HG03159 (cell line): Measurements from ENCODE around the gene COL7A1.
"Not testable (repeated sequence)": the region's sequence is repeated elsewhere in the genome, so short reads cannot be mapped to it uniquely, and the experiment has no call there.

Source experiments
- ATAC-seq: cut with Tn5 transposase; IDR thresholded peaks from one replicate; pipeline ENCODE4 v1.9.1; 2021; ENCODE audit warnings: mild to moderate bottlenecking, moderate library complexity; ENCODE audit not compliant: unreplicated experiment

COL7A1 gene

GRCh38 chr3:48564667-48565066 is 30.5 kb downstream of the COL7A1 start:
- no peak for ATAC-seq

GRCh38 chr3:48564022-48564421 is 31.1 kb downstream of the COL7A1 start:
- ATAC-seq, result no peak

- no peak for ATAC-seq
Measured at GRCh38 chr3:48563382-48563918, 31.7 kb downstream of the COL7A1 start, which contains the start of gene UCN2. Gene UCN2 (minus strand): TSS chr3:48563781. CDS start chr3:48563124, 657 bp downstream.

GRCh38 chr3:48562367-48563095 is 32.6 kb downstream of the COL7A1 start:
- ATAC-seq, result no peak

GRCh38 chr3:48561045-48561736 is 33.9 kb downstream of the COL7A1 start:
- no peak for ATAC-seq

GRCh38 chr3:48560648-48561018 is 34.5 kb downstream of the COL7A1 start:
- ATAC-seq, result no peak

GRCh38 chr3:48558493-48559134 is 36.5 kb downstream of the COL7A1 start:
- no peak for ATAC-seq

- peak; percentile 80 for ATAC-seq
Measured at GRCh38 chr3:48556796-48557626, 38.1 kb downstream of the COL7A1 start, which contains the start of gene PFKFB4. Gene PFKFB4 (minus strand): TSS chr3:48556803. CDS start chr3:48556777, 26 bp downstream.

GRCh38 chr3:48555949-48556795 is 39.0 kb downstream of the COL7A1 start:
- no peak for ATAC-seq

- ATAC-seq, result no peak
Measured at GRCh38 chr3:48555231-48555948, 39.7 kb downstream of the COL7A1 start.

GRCh38 chr3:48553886-48554845 is 41.0 kb downstream of the COL7A1 start:
- ATAC-seq, result no peak

GRCh38 chr3:48553361-48553760 is 41.8 kb downstream of the COL7A1 start:
- ATAC-seq, result no peak

GRCh38 chr3:48552111-48552951 is 42.8 kb downstream of the COL7A1 start:
- ATAC-seq, result no peak

- ATAC-seq, result not testable (repeated sequence)
Measured at GRCh38 chr3:48551651-48552050, 43.5 kb downstream of the COL7A1 start.

- no peak for ATAC-seq
Measured at GRCh38 chr3:48548729-48549705, 46.1 kb downstream of the COL7A1 start.

GRCh38 chr3:48548126-48548525 is 47.0 kb downstream of the COL7A1 start:
- no peak for ATAC-seq
